ENCODE measurements around the gene WDR73. TPM values are rescaled to one million over a fixed set of nuclear protein-coding genes. Genes with fewer than 3 reads are reported as not detected.
A peak's percentile ranks its signal among the peaks of the same experiment; 100 is the strongest.

The WDR73 gene
- polyA plus RNA-seq, 1 donor (not counting 4 experiments of a cell fraction or from before 2014, with no cell fraction given), result 23.6 TPM

DNA sequence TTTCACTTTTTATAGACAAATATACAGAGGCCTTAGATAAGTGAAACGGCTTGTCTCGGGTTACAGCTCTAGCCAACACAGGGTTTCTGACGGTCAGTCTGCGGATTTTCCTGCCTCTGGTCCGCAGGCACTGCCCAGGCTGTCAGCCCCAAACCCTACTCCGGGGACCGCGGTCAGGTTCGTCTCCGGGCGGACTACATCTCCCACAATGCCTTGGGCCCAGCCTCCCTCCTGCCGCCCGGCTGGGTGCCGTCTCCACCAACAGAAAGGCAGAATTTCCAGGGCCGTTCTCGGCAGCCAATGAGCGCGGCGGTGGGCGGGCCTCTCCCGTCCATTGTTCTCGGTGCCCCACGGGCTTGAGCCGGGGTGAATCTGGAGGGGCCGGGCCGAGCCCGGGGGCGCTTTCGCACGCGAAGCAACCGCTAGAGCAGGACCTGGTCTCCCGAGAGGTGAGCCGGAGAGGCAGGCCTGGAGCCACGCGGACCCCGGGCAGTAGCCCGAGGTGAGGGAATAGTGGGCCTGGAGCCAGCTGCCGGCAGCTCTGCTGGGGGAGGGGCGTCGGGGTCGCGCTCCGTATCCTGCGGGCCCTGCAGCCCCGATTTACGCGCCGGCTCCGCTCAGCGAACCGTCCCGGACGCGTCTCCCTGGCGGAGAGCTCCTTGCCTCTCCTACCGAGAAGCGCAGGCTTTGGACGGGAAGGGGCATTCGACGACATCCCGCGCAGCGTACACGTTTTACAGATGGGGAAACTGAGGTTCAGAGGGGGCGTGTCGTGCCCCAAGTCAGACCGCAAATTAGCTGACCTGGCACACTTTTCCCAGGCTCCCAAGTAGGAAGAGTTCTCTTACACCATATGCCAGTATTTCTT is 53.2 kb downstream of the WDR73 start, which contains the start of gene ZSCAN2:
ZSCAN2 (plus strand) TSS at position 323 of the 868 bp plus-strand sequence. CDS start 2,919 bp downstream, outside the sequence.
- H3K9ac ChIP-seq (ENCODE audit: control insufficient read depth, extremely low read depth, insufficient read depth, low read length), result peak within 1 kb of the TSS; percentile 78
- H3K27ac ChIP-seq (ENCODE audit: control insufficient read depth, insufficient read depth, low read length), result no peak within 1 kb of the TSS
- DNase-seq (ENCODE audit: low read depth, low spot score) (peak; percentile 33), FAIRE-seq (no peak)
- dilution Hi-C loops (cut with MboI; ENCODE audit: extremely low pct_ligation_motif_present, low sequenced_read_pairs), result no loop called here
- peak within 1 kb of the TSS; percentile 95 for H2AFZ ChIP-seq (ENCODE audit: control insufficient read depth, low read length)
- no peaks in the 10 kb centered on the region for H4K20me1 ChIP-seq (ENCODE audit: control insufficient read depth, extremely low read depth, insufficient read depth, low read length)
- peaks cover 0 to 5% of the 10 kb centered on the region in 2 experiments for H3K36me3 ChIP-seq (ENCODE audit: control insufficient read depth in 2 of 2, extremely low read depth in 1 of 2, insufficient read depth in 2 of 2, low read length in 2 of 2)
- no peaks in the 10 kb centered on the region for H3K9me3 ChIP-seq (ENCODE audit: control insufficient read depth, low read depth, low read length)
- H3K4me2 ChIP-seq (ENCODE audit: control insufficient read depth, extremely low read depth, insufficient read depth, low read depth, low read length), result peak within 1 kb of the TSS; percentile 85
- no peaks in the 10 kb centered on the region for H3K27me3 ChIP-seq (ENCODE audit: control insufficient read depth, extremely low read depth, insufficient read depth, low read length)
- no peaks in the 10 kb centered on the region for H3K79me2 ChIP-seq (ENCODE audit: control insufficient read depth, insufficient read depth, low read length)
- H3K4me1 ChIP-seq (ENCODE audit: control insufficient read depth, extremely low read depth, insufficient read depth, low read length), result no peaks in the 10 kb centered on the region
- H3K9me1 ChIP-seq (ENCODE audit: control insufficient read depth, extremely low read depth, insufficient read depth, low read length), result no peaks in the 10 kb centered on the region
- TF ChIP-seq, protein P1, sequence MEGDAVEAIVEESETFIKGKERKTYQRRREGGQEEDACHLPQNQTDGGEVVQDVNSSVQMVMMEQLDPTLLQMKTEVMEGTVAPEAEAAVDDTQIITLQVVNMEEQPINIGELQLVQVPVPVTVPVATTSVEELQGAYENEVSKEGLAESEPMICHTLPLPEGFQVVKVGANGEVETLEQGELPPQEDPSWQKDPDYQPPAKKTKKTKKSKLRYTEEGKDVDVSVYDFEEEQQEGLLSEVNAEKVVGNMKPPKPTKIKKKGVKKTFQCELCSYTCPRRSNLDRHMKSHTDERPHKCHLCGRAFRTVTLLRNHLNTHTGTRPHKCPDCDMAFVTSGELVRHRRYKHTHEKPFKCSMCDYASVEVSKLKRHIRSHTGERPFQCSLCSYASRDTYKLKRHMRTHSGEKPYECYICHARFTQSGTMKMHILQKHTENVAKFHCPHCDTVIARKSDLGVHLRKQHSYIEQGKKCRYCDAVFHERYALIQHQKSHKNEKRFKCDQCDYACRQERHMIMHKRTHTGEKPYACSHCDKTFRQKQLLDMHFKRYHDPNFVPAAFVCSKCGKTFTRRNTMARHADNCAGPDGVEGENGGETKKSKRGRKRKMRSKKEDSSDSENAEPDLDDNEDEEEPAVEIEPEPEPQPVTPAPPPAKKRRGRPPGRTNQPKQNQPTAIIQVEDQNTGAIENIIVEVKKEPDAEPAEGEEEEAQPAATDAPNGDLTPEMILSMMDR (optimal IDR thresholded peaks at IDR 0.05 in 1 of 3, IDR thresholded peaks at IDR 0.05 in 1 of 3, conservative IDR thresholded peaks at IDR 0.05 in 1 of 3; ENCODE audit: extremely low read depth in 1 of 3, insufficient read depth in 2 of 3, low read length in 3 of 3), result no peak
- no peak for TF ChIP-seq EZH2 (IDR thresholded peaks at IDR 0.05; ENCODE audit: low read length)
- peak within 1 kb of the TSS; percentile 71 to 82 (median 71) for H3K4me3 ChIP-seq (ENCODE audit: control insufficient read depth in 2 of 3, extremely low read depth in 1 of 3, insufficient read depth in 2 of 3, low read depth in 1 of 3, low read length in 3 of 3)

- dilution Hi-C loops (cut with MboI; ENCODE audit: extremely low pct_ligation_motif_present, low sequenced_read_pairs), result no loop called here
- no peak for TF ChIP-seq EZH2 (IDR thresholded peaks at IDR 0.05; ENCODE audit: low read length)
- TF ChIP-seq, protein P1 (optimal IDR thresholded peaks at IDR 0.05 in 1 of 3, IDR thresholded peaks at IDR 0.05 in 1 of 3, conservative IDR thresholded peaks at IDR 0.05 in 1 of 3; ENCODE audit: extremely low read depth in 1 of 3, insufficient read depth in 2 of 3, low read length in 3 of 3), result no peak
- Histone ChIP-seq H3K36me3 (ENCODE audit: control insufficient read depth in 2 of 2, extremely low read depth in 1 of 2, insufficient read depth in 2 of 2, low read length in 2 of 2) (peaks cover 0 to 5% of the 10 kb centered on the region in 2 experiments), H2AFZ (ENCODE audit: control insufficient read depth, low read length) (peak overlapping the region; percentile 82), H3K9me3 (ENCODE audit: control insufficient read depth, low read depth, low read length) (no peaks in the 10 kb centered on the region), H3K27me3 (ENCODE audit: control insufficient read depth, extremely low read depth, insufficient read depth, low read length) (no peaks in the 10 kb centered on the region), H3K4me3 (ENCODE audit: control insufficient read depth in 2 of 3, extremely low read depth in 1 of 3, insufficient read depth in 2 of 3, low read depth in 1 of 3, low read length in 3 of 3) (peak overlapping the region; percentile 71 to 82 (median 71)), H3K9me1 (ENCODE audit: control insufficient read depth, extremely low read depth, insufficient read depth, low read length) (no peaks in the 10 kb centered on the region), H3K4me1 (ENCODE audit: control insufficient read depth, extremely low read depth, insufficient read depth, low read length) (no peaks in the 10 kb centered on the region), H3K27ac (ENCODE audit: control insufficient read depth, insufficient read depth, low read length) (no peak overlapping the region), H3K79me2 (ENCODE audit: control insufficient read depth, insufficient read depth, low read length) (no peaks in the 10 kb centered on the region), H3K4me2 (ENCODE audit: control insufficient read depth, extremely low read depth, insufficient read depth, low read depth, low read length) (peak overlapping the region; percentile 85), H4K20me1 (ENCODE audit: control insufficient read depth, extremely low read depth, insufficient read depth, low read length) (no peaks in the 10 kb centered on the region), H3K9ac (ENCODE audit: control insufficient read depth, extremely low read depth, insufficient read depth, low read length) (peak overlapping the region; percentile 78)
- FAIRE-seq (no peak), DNase-seq (ENCODE audit: low read depth, low spot score) (peak; percentile 49)
Observed at GRCh38 chr15:84600331-84600686, 53.8 kb downstream of the WDR73 start.
